GM19468 (cell line): ENCODE results near the gene SCFD2.
A peak's percentile ranks its signal among the peaks of the same experiment; 100 is the strongest.
"Not testable (repeated sequence)": the region's sequence is repeated elsewhere in the genome, so short reads cannot be mapped to it uniquely, and the experiment has no call there.

Experiments
- ATAC-seq: cut with Tn5 transposase; IDR thresholded peaks from one replicate; pipeline ENCODE4 v1.9.1; 2021; ENCODE audit warnings: mild to moderate bottlenecking, moderate library complexity, moderate number of reproducible peaks; ENCODE audit not compliant: unreplicated experiment; ENCODE audit errors: extremely low read depth

SCFD2 gene

GRCh38 chr4:53365486-53366300, at the start of gene SCFD2:
Gene SCFD2, minus strand, starts transcription at chr4:53366061.
- peak; percentile 98 for ATAC-seq

GRCh38 chr4:53409479-53409878, 43.6 kb upstream of the SCFD2 start:
- not testable (repeated sequence) for ATAC-seq

GRCh38 chr4:53380221-53380620, 14.4 kb upstream of the SCFD2 start:
- no peak for ATAC-seq

- ATAC-seq = no peak
Measured at GRCh38 chr4:53378171-53378482, 12.3 kb upstream of the SCFD2 start.

GRCh38 chr4:53377319-53378170, 11.7 kb upstream of the SCFD2 start, which contains the start of gene FIP1L1:
Gene FIP1L1, plus strand, starts transcription at chr4:53377641. Its CDS starts 198 bp downstream, at chr4:53377839.
- ATAC-seq = peak; percentile 81

GRCh38 chr4:53376900-53377299, 11.0 kb upstream of the SCFD2 start:
- ATAC-seq = no peak

- ATAC-seq = no peak
Measured at GRCh38 chr4:53374777-53375258, 9.0 kb upstream of the SCFD2 start.

GRCh38 chr4:53371843-53372521, 6.1 kb upstream of the SCFD2 start:
- no peak for ATAC-seq

GRCh38 chr4:53371049-53371448, 5.2 kb upstream of the SCFD2 start:
- no peak for ATAC-seq

GRCh38 chr4:53367721-53368120, 1.9 kb upstream of the SCFD2 start:
- ATAC-seq = no peak

- ATAC-seq = no peak
Measured at GRCh38 chr4:53366301-53366716, 448 bp upstream of the SCFD2 start.

- ATAC-seq = no peak
Measured at GRCh38 chr4:53365121-53365485, 758 bp downstream of the SCFD2 start.

GRCh38 chr4:53364624-53365023, 1.2 kb downstream of the SCFD2 start:
- no peak for ATAC-seq

- no peak for ATAC-seq
Measured at GRCh38 chr4:53362093-53362492, 3.8 kb downstream of the SCFD2 start.

- no peak for ATAC-seq
Measured at GRCh38 chr4:53361451-53361850, 4.4 kb downstream of the SCFD2 start.

- ATAC-seq = no peak
Measured at GRCh38 chr4:53355930-53356521, 9.8 kb downstream of the SCFD2 start.

- ATAC-seq = no peak
Measured at GRCh38 chr4:53354012-53354722, 11.7 kb downstream of the SCFD2 start.

- no peak for ATAC-seq
Measured at GRCh38 chr4:53349091-53349491, 16.8 kb downstream of the SCFD2 start.

GRCh38 chr4:53348046-53348445, 17.8 kb downstream of the SCFD2 start:
- ATAC-seq = no peak
